NCI-H2227 treated with DMSO at 0.1 percent for 48 hours (cell line): ENCODE measurements around the gene CBX4.
A peak's percentile ranks its signal among the peaks of the same experiment; 100 is the strongest.

Experiments
- DNase-seq: peaks from one replicate; lab custom pipeline; 2025; lab: John Stamatoyannopoulos, UW

Gene CBX4

GRCh38 chr17:79799174-79799537 is 40.1 kb downstream of the CBX4 start:
- DNase-seq, result no peak

GRCh38 chr17:79798299-79799173 is 40.7 kb downstream of the CBX4 start:
- no peak for DNase-seq

- DNase-seq, result peak; percentile 85
Measured at GRCh38 chr17:79797492-79798298, 41.5 kb downstream of the CBX4 start.

- peak; percentile 99 for DNase-seq
Measured at GRCh38 chr17:79796763-79797491, 42.3 kb downstream of the CBX4 start, which contains the start of gene CBX8. Gene CBX8, minus strand, starts transcription at chr17:79797077. Its CDS starts 79 bp downstream, at chr17:79796998.

- DNase-seq, result no peak
Measured at GRCh38 chr17:79796444-79796762, 42.8 kb downstream of the CBX4 start.

- DNase-seq, result no peak
Measured at GRCh38 chr17:79795795-79796443, 43.3 kb downstream of the CBX4 start.

- no peak for DNase-seq
Measured at GRCh38 chr17:79794659-79795511, 44.4 kb downstream of the CBX4 start.

GRCh38 chr17:79793924-79794304 is 45.3 kb downstream of the CBX4 start:
- DNase-seq, result peak; percentile 81

- DNase-seq, result peak; percentile 62
Measured at GRCh38 chr17:79792984-79793923, 46.0 kb downstream of the CBX4 start.

GRCh38 chr17:79792341-79792871 is 46.8 kb downstream of the CBX4 start:
- no peak for DNase-seq

GRCh38 chr17:79791735-79792161 is 47.5 kb downstream of the CBX4 start:
- no peak for DNase-seq

- no peak for DNase-seq
Measured at GRCh38 chr17:79790805-79791734, 48.2 kb downstream of the CBX4 start.

- no peak for DNase-seq
Measured at GRCh38 chr17:79789943-79790804, 49.1 kb downstream of the CBX4 start.

- DNase-seq, result no peak
Measured at GRCh38 chr17:79788989-79789942, 50.0 kb downstream of the CBX4 start.

- no peak for DNase-seq
Measured at GRCh38 chr17:79788455-79788854, 50.8 kb downstream of the CBX4 start.

GRCh38 chr17:79786930-79787643 is 52.2 kb downstream of the CBX4 start:
- DNase-seq, result no peak
